OCI-LY1 (cell line): ENCODE results near the gene OSBPL3.

Source experiments
- CTCF ChIP-seq: fragments of 200-600 bp; sonication (generic), shearing (Covaris generic); IDR thresholded peaks from 2 replicates; pipeline ENCODE4 v1.5.1; 2017; ENCODE audit warnings: mild to moderate bottlenecking, antibody characterized with exemption, low read length, moderate library complexity, mixed read lengths
- EZH2 ChIP-seq: fragments of 200-600 bp; sonication (generic), shearing (Covaris generic); IDR thresholded peaks from 2 replicates; pipeline ENCODE4 v1.8.0; 2017; ENCODE audit warnings: borderline replicate concordance, mixed run types, mild to moderate bottlenecking, antibody characterized with exemption, low read length, moderate library complexity, mixed read lengths

GRCh38 chr7:24834128-24834798 is 145.7 kb downstream of the OSBPL3 start:
- TF ChIP-seq CTCF, result no peak
- TF ChIP-seq EZH2, result no peak
